G401.6 (cell line): ENCODE measurements around the gene KRT33B.
"Not testable (repeated sequence)": the region's sequence is repeated elsewhere in the genome, so short reads cannot be mapped to it uniquely, and the experiment has no call there.

Experiments used
- FAIRE-seq: peaks from 2 replicates; lab custom pipeline; 2012; peaks lifted over from hg19 to GRCh38; lab: Jason Lieb, UNC

KRT33B gene

DNA sequence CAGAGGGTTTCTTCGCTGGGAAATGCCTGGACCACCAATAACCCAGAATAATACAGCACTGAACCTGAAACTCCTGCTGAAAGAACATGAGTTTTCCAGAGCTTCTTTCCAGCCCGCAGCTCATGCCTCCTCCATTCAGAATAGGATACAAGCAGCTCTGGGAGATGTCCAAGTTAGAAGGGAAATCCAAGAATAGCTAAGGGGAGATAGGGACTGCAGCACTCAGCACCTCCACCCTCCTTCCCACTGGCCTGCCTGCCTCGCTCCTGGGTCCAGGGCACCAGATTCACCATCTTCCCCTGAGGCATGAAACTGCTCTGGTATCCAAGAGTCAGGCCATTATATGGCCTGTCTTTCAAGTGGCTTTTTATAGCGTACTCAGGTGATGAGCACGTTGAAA lies 23.7 kb upstream of the KRT33B start:
- no peak for FAIRE-seq

DNA sequence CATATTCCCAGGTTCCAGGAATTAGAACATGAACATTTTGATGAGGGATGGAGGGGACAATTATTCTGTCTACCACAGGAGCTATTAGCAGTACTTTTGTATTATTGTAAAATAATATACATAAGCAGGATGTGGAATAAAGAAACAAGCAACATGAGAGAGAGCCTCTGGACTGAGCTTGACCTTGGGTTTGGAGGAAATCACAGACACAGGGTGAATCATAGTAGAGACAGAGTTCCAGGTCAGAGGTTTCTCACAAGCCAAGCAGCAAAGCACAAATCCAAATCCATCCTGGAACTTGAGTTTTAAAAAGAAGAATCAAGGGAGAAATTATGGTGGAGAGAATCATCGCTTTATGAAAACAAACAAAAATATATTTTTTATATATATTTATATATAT lies 22.7 kb upstream of the KRT33B start:
- FAIRE-seq: no peak

DNA sequence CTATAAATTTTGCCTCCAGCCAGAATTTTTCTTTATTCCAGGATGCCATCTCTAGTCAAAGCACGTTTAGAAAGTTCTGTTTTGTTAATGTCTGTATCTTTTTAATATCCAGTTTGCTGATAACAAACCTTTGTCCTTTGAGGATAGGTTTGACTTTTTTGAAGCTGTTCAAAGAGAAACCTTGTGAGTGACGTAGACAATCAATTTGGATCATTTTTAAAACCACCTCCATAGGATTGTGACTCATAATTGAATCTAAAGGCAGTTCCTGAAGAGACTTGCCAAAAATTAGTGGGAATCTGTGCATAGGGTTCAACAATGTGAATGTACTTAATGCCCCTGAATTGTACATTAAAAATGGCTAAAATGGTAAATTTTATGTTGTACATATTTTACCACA lies 21.9 kb upstream of the KRT33B start:
- FAIRE-seq: no peak

DNA sequence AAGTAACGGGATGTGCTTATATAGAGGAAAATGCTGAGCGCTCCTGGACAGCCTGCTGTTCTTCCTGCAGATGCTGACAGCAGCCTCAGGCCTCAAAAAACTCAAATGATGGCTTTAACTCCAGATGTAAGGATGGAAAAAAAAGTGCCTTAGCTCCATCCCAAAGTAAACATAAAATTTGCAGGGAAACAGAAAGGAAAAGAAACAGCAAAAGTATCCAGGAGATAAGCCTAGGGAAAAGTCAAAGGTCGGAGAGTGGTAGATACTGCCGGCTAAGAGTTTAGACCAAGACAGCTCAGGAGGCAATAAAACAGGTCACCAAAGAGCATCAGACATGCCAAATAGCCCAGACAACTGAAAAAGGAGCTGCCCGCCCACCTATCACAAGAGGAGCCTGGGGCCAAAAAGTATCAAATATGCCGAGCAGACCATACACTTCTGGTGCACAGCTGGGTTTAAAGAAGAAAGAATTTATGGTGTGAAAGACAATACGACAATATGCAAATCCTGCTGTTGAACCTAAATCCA lies 20.9 kb upstream of the KRT33B start:
- FAIRE-seq: no peak

DNA sequence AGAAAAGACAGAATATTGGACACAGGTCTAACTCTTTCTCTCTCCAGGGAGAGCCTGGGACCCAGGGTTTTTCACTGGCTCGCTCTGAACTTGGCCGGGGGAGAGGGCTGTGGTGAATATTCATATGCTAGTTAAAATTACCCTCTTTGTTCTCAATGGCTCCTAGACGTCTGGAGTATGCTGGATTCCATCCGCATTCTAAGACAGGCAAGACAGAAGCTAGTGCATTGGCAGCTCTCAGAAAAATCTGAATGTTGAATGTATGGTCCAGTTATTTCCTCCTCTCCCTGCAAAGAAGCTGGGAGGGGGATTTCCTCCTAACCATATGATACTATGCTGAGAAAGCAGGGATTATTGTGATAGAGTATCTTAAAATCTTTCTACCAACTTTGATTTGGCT lies 18.1 kb upstream of the KRT33B start:
- no peak for FAIRE-seq

DNA sequence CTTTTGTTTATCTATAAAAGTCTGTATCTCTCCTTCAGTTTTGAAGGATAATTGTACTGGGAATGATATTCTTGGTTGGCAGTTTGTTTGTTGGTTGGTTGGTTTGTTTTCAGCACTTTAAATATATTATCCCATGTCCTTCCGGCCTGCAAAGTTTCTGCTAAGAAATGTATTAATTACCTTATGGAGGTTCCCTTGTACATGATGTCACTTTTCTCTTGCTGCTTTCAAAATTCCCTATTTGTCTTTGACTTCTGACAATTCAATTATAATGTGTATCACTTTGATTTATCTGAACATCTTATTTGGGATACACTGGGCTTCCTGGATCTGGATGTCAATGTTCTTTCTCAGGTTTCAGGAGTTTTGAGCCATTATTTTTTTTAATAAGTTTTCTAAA lies 16.6 kb upstream of the KRT33B start:
- FAIRE-seq: no peak

DNA sequence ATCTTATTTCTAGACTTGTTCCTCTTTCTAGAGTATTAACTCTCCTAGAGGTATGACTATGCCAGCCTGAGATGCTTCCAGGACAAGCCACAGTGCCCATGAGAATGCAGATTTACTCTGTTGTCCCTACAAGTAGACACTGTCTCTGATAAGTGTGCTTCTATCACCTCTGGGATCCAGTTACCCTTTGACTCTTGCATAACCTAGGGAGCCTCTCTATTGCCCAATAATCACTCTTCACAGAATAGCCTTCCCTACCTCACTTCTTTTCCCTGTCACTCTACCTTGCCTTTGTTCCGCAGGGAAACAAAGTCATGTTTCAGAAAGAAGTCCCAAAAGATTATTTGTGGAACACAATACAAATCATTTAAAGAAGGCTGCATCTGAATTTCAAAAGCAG lies 14.1 kb upstream of the KRT33B start:
- FAIRE-seq: no peak

DNA sequence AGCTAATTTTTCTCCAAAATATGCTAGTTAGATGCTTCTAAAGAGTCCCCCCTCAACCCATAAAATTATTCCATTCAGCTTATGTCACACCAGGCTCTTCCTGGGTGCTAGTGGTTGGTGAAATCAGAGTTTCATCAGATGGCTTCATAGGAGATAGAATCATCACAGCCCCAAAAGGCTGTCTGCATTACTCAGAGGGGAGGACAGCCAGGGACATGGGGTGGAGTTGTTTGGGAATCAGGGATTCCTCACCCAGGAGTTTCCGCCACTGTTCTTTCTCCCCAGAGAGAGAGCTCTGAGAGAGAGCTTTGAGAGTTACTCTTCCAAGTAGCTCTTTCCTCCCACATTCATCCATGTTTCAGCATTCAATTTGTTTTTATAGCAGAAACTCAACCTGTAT lies 12.8 kb upstream of the KRT33B start:
- no peak for FAIRE-seq

DNA sequence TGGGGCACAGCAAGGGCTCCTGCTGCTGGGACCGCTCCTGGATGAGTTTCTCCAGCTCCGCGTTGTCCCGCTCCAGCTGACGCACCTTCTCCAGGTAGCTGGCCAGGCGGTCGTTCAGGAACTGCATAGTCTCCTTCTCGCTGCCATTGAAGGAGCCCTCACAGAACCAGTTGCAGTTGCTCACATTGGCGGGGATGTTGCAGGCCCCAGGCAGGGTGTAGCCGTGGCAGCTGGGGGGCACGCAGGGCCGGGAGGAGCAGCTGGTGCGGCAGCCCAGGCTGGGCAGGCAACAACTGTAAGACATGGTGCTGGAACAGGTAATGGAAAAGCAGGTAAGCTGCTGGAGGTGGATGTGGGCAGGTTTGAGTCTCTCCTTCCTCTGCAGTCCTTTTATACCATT lies 12.3 kb upstream of the KRT33B start, which contains the start of gene KRT34:
Gene KRT34, minus strand, starts transcription at position 364 of the 400 bp plus-strand sequence. Its CDS starts 60 bp downstream, at position 304.
- FAIRE-seq: not testable (repeated sequence)

DNA sequence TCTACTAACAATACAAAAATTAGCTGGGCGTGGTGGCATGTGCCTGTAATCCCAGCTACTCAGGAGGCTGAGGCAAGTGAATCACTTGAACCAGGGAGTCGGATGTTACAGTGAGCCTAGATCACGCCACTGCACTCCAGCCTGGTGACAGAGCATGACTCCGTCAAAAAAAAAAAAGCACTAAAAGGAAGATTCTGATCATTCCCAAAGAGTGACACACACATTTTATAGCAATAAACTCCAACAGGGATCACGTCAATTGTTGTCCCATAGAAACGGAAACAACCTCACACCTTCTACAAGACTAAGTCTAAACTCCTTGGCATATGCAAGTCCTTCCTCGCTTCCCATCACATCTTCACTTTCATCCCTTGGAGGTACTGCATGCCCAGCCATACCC lies 10.5 kb upstream of the KRT33B start:
- not testable (repeated sequence) for FAIRE-seq

DNA sequence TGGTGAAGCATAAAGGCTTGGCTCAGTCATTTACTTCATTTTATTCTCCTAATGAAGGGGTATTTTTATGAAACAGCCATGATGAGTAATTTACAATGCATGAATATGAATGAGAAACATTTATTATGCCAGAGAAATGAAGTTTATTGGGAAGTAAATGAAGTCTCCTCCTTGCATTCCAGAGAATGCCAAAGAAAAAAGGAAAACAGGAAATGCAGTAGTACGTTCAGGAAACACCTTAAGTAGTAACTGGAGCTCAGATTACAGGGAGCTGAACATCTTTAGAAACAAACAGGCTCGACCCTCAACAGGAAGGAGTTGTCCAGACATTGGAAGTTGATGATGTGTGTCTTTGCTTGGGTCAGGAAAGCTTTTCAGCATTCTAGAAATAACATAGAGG lies 7.9 kb upstream of the KRT33B start:
- no peak for FAIRE-seq

DNA sequence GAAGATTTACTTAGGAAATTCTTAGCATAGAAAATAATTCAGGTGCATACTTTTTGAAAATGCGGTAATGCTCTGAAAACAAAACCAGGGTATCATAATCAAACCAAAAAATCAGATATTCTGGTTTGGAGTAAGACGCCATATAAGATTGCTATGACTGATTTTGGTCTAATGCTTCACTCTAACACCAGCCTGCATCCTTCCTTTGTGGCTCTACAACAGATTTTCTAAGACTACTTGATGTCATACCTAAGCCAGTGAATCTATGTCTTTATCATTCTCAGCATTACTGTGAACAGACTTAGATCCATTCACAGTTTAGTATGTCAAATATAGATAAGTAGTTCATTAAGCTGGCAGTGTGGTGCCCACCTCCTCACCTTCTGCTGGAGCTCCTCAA lies 590 bp downstream of the KRT33B start:
- FAIRE-seq: no peak

DNA sequence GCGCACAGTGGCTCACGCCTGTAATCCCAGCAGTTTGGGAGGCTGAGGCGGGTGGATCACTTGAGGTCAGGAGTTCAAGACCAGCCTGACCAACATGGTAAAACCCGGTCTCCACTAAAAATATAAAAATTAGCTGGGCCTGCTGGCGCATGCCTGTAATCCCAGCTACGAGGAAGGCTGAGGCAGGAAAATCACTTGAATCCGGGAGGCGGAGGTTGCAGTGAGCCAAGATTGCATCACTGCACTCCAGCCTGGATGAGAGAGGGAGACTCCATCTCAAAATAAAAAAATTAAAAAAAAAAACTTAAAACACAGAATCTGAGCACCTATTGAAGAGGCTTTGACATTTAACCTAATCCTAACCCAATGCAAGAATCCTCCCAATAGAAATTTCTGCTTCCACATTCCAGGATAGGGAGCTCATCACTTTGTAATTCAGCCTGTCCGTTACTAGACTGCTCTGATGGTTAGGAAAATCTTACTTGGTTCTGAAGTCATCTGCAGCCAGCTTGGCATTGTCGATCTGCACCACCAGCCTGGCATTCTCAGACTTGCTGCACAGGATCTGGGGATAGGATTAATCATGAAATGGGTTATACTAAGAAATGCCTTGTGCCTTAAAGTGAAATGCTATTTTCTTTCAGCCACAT lies 2.1 kb downstream of the KRT33B start:
- FAIRE-seq: no peak

DNA sequence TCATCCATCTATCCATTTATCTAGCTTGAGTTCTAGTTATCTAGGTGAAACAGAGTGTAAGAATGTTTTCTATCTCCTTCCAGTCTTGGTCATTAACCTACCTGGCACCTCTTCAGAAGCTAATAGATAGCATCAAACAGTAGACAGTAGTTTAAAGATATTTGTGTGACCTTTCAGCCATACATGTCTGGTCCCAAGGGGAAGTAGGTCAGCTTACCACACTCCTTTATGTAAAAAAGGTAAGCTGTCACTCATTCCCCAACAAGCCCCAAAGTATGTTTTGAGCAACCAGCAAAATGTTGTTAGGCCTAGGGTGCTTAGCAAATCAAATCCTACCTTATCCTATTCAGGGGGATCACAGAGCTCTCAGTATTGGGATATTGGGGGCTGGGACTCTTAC lies 3.5 kb downstream of the KRT33B start:
- no peak for FAIRE-seq

DNA sequence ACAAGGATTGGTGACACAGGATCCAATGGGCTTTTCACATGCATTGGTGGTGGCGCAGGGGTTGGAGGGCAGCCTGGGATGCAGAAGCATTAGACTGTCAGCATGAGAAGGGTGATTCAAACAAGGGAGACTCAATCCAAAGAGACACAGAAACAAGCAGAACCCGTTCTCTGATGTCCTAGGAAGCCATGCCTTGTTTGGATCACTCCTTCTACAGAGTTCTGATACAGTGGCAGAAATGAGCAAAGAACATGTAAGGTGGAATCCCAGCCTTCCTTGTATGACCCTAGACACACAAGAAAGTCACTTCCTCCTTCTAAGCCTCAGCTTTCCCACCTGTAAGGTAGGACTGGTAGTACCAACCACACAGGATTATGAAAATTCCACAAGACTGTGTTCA lies 5.7 kb downstream of the KRT33B start:
- no peak for FAIRE-seq

DNA sequence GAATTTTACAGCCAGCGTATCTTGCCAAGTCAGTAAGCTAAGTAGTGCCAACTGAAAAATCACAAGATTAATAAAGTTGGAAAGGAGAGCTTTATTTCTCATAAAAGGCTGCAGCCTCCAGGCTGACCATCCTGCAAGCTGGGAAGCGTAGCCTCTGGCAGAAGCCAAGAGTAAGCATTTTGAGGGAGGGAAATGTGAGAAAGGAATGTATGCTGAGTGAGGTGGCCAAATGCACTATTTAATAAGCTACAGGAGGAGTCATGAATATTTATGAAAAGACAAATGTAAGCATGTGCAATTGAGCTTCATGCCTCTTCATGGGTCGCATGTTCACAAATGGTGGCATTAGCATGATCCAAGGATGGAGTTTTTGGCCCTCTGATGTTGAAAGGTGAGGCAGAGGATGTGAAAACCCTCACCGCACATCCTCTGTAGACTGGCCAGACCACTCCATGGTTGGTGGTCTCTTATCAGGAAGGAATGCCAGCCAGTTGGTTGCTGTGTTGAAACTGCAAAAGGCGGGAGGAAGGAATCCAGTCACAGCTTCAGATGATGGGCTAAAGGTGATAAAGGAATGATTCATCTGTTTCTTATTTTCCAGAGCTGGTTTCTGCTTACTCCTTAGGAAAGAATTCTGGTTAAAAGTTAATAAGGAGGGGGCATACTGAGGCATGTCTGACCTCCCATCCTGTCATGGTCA lies 9.2 kb downstream of the KRT33B start:
- no peak for FAIRE-seq

DNA sequence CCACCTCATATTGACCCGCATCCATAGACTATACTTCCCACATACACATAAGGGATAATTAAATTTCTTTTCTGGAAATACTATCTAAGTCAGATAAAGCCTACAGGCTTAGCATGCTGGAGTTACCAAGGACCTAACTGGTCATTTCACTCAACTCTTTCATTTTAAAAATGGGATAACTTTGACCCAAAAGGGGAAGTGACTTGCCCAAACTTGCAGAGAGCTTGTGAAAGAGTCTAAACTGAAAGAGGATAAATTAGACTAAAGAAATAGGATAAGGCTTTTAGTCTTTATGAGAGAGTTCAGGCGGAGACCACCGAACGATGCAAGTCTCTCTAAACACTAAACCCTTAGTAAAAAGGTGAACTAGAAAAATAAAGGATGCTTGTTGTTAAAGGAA lies 15.1 kb downstream of the KRT33B start:
- no peak for FAIRE-seq

DNA sequence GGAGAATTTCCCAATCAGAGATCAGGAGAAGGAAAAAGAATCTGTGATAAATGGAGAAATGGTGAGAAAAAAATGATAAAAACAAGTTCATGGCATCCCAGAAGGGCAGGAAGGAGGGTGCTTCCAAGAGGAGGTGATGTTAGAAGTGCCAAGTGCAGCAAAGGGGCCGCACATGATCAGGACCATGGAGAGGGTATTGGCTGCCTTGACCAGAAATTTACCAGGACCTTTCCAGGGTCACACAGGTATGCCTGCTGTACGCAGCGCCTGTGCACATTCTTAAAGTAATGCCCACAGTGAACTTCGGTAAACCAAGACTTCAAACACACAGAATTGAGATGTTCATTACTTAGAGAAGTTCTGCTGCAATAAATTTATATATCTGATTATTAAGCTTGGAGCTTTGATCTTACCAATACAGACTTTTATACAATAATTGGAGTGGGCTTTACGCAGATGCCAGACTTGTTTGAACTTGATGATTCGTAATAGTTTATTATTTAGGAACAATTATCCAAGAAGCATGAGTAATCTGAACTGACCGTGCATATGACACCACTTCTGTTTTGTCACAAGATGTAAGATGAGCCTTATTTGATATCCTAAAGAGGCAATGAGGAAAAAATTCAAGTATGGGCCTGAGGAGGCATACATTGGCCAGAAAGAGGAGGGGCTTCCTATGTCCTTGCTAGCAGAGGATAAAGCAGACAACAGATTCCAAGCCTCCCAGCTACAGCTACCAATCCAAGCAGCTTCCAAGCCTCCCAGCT lies 16.8 kb downstream of the KRT33B start:
- no peak for FAIRE-seq

DNA sequence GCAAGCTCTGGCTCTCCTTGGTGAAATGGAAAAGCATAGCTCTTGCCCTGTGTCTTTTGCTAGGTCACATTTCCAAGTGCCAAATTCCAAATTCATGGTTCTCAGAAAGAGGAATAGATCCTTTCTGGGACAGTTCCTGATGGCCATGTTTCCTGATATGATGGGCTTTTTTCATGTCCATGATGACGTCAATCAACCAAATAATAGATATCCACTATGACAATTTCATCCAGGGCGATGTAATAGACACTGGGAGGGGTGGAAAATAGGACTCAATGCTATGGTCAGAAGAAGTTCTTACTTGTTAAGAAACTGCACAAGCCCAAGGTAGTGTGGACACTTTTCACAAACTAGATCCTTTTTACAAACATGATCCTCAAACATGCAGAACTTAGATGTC lies 18.4 kb downstream of the KRT33B start:
- FAIRE-seq: no peak

DNA sequence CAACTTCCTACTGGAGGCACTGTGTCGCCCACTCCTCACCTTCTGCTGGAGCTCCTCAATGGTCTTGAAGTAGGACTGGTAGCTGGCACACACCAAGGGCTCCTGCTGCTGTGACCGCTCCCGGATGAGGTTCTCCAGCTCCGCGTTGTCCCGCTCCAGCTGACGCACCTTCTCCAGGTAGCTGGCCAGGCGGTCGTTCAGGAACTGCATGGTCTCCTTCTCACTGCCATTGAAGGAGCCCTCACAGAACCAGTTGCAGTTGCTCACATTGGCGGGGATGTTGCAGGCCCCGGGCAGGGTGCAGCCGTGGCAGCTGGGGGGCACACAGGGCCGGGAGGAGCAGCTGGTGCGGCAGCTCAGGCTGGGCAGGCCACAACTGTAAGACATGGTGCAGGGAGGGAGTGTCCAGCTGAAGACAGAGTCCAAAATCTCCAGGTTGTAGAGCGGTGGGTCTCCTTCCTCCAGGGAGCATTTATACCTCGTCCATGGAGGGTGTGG lies 19.2 kb downstream of the KRT33B start, which contains the start of gene KRT33A:
Gene KRT33A, minus strand, starts transcription at position 448 of the 498 bp plus-strand sequence. Its CDS starts 61 bp downstream, at position 387.
- not testable (repeated sequence) for FAIRE-seq

DNA sequence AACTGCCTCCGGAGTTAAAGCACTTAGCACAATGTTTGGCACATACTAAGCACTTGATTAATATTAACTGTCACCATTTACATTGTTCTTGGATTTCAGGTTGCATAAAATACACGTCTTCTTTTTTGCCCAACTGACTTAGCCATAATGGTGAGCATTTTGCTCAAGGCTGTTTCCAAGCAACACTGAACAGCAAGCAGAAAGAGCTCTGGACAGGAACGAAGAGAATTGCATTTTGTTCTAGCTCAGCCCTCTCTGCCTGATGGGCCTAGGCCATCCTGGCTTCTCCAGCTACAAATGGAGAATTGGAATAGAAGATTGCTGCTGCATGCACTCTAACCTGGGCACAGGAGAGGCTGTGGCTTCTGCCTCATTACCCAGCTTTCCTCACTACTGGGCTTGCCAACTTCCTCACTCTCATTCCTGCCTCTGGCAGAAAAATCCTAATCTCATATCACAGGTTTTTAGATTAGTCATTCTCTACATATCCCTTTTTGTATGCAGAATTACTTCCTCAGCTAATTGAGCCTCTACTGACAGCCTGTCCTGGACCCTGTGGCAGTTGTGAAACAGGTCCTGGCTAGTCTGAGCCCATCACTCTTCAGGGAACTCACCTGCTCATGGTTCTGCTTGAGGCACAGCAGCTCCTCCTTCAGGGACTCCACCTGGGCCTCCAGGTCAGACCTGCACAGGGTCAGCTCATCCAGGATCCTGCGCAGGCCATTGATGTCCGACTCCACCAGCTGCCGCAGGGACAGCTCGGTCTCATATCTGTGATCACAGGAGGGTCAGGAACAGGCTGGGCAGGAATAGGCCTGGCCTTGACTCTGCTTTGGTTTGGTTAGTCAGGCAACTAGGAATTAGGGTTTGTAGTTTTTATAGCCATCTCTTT lies 21.5 kb downstream of the KRT33B start:
- FAIRE-seq: no peak

DNA sequence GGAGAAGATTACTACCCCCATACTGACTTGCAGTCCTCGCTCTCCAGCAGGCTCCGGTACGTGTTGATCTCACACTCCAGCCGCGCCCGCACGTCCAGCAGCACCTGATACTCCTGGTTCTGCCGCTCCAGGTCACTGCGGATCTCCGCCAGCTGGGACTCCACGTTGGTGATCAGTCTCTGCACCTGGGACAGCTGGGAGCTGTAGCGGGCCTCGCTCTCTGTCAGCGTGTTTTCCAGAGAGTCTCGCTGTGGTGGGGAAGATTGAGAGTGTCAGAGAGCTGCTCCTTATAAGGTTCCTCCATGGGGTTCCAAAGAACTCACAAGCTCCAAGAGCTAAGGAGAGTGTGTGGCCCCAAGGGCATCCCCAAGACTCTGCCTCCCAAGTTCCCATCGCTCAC lies 23.2 kb downstream of the KRT33B start:
- not testable (repeated sequence) for FAIRE-seq
